AG04449 (cell line): ENCODE measurements around the gene PLEKHA4.
"Not testable (repeated sequence)": the region's sequence is repeated elsewhere in the genome, so short reads cannot be mapped to it uniquely, and the experiment has no call there.

Experiments
- CTCF ChIA-PET: fragments of 350-600 bp; formaldehyde crosslinking; extraction: SDS; loops from one replicate; lab custom pipeline; 2021; ENCODE audit warnings: antibody characterized with exemption; lab: Yijun Ruan, JAX
- POLR2A ChIA-PET: fragments of 400-600, 350-600 bp; formaldehyde crosslinking; extraction: SDS; loops from one replicate; lab custom pipeline; 2020; ENCODE audit warnings: antibody characterized with exemption, inconsistent platforms; lab: Yijun Ruan, JAX
- DNase-seq: peaks from one replicate; pipeline ENCODE4 v3.0.0-alpha.2; 2010; ENCODE audit warnings: low read depth, low spot score
- H3K4me3 ChIP-seq: 2 replicates; pipeline ENCODE4 v1.5.1; 2011; ENCODE audit warnings: low read depth, mild to moderate bottlenecking, control low read depth, low read length
- TF ChIP-seq, protein P1 (sequence below): IDR thresholded peaks from one replicate; pipeline ENCODE4 v1.5.1; 2011; ENCODE audit warnings: mild to moderate bottlenecking, moderate library complexity, low read length, control low read depth, inconsistent platforms; ENCODE audit not compliant: insufficient read depth; ENCODE audit errors: missing control alignments

The PLEKHA4 gene

DNA sequence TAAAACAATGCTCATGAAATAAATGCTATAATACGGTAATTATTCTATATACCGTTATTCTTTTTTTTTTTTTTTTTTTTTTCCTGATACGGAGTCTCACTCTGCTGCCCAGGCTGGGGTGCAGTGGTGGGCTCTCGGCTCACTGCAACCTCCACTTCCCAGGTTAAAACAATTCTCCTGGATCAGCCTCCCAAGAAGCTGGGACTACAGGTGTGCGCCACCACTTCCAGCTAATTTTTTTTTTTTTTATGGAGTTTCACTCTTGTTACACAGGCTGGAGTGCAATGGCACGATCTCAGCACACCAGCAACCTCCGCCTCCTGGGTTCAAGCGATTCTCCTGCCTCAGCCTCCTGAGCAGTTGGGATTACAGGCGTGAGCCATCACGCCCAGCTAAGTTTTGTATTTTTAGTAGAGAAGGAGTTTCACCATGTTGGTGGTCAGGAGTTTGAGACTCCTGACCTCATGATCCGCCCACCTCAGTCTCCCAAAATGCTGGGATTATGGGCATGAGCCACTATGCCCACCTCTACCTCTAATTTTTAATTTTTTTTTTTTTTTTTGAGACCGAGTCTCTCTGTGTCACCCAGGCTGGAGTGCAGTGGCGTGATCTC lies 10.7 kb upstream of the PLEKHA4 start:
- CTCF ChIA-PET = interaction anchor here (1.1 to 4.3 kb wide), 2 partner anchors 91 to 94 kb away, joined by 3 to 24 read pairs; no protein-coding TSS in a partner anchor
- TF ChIP-seq, protein P1, sequence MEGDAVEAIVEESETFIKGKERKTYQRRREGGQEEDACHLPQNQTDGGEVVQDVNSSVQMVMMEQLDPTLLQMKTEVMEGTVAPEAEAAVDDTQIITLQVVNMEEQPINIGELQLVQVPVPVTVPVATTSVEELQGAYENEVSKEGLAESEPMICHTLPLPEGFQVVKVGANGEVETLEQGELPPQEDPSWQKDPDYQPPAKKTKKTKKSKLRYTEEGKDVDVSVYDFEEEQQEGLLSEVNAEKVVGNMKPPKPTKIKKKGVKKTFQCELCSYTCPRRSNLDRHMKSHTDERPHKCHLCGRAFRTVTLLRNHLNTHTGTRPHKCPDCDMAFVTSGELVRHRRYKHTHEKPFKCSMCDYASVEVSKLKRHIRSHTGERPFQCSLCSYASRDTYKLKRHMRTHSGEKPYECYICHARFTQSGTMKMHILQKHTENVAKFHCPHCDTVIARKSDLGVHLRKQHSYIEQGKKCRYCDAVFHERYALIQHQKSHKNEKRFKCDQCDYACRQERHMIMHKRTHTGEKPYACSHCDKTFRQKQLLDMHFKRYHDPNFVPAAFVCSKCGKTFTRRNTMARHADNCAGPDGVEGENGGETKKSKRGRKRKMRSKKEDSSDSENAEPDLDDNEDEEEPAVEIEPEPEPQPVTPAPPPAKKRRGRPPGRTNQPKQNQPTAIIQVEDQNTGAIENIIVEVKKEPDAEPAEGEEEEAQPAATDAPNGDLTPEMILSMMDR = no peak
- no peak for DNase-seq
- H3K4me3 ChIP-seq = no peak overlapping the region
- POLR2A ChIA-PET = interaction anchor here (0.7 to 8.1 kb wide), 8 partner anchors 21 to 228 kb away, joined by 3 to 119 read pairs (median 6); partner anchors contain the start of genes BAX, FTL and NUCB1

DNA sequence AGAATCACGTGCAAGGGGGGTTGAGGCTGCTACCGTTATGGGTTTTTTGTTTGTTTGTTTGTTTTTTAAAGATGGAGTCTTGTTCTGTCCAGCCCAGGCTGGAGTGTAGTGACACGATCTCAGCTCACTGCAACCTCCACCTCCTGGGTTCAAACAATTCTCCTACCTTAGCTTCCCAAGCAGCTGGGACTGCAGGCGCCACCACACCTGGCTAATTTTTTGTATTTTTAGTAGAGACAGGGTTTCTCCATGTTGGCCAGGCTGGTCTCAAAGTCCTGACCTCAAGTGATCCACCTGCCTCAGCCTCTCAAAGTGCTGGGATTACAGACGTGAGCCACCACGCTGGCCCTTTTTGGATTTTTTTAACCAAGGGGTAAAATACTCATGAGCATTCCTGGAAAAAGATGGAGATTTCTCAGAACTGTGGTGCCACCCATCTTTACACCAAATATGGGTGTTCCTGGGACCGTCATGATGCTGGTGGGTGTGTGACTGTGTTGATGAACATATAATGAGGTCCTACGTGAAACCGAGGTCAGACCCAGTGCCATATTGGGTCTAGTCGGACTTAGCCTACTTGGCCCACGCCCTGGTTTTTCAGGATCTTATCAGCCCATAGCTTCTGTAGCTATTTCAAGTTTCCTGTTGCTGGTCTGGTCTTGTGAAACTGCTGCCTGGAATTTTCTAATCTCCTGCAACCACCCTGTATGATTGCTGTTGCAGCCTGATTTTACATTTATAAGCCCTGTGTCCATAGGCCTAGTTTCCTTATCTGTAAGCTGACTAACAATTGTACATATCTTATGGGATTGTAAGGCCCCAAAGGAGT lies 10.0 kb upstream of the PLEKHA4 start:
- DNase-seq = no peak
- CTCF ChIA-PET = interaction anchor here (1.1 to 4.3 kb wide), 2 partner anchors 92 to 95 kb away, joined by 3 to 24 read pairs; no protein-coding TSS in a partner anchor
- POLR2A ChIA-PET = interaction anchor here (0.7 to 8.1 kb wide), 7 partner anchors 46 to 797 kb away, joined by 3 to 119 read pairs (median 7); partner anchors contain the start of genes BAX and FTL
- TF ChIP-seq, protein P1 = no peak
- H3K4me3 ChIP-seq = no peak overlapping the region

DNA sequence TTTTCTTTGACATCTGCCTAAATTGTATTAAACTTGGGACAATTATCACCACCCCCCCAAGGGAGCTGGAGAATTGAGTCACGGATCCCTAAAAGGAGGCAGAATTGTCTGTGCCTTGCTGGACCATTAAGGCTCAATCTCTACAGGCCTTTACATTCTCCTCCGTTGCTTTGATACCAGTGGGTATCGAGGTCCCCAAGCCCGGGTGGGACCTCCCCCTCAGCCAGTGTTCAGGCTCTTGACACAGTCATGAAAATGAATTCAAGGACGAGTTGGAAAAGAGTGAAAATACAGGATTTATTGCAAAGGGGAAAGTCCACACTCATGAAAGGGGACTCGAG lies 9.4 kb upstream of the PLEKHA4 start:
- POLR2A ChIA-PET = interaction anchor here (0.7 to 8.1 kb wide), 3 partner anchors 86 to 797 kb away, joined by 7 to 119 read pairs (median 8); partner anchors contain the start of gene FTL
- TF ChIP-seq, protein P1 = no peak
- DNase-seq = no peak
- CTCF ChIA-PET = interaction anchor here (4.3 kb wide), 1 partner anchor 93 kb away, joined by 24 read pairs; no protein-coding TSS in a partner anchor
- H3K4me3 ChIP-seq = no peak overlapping the region

DNA sequence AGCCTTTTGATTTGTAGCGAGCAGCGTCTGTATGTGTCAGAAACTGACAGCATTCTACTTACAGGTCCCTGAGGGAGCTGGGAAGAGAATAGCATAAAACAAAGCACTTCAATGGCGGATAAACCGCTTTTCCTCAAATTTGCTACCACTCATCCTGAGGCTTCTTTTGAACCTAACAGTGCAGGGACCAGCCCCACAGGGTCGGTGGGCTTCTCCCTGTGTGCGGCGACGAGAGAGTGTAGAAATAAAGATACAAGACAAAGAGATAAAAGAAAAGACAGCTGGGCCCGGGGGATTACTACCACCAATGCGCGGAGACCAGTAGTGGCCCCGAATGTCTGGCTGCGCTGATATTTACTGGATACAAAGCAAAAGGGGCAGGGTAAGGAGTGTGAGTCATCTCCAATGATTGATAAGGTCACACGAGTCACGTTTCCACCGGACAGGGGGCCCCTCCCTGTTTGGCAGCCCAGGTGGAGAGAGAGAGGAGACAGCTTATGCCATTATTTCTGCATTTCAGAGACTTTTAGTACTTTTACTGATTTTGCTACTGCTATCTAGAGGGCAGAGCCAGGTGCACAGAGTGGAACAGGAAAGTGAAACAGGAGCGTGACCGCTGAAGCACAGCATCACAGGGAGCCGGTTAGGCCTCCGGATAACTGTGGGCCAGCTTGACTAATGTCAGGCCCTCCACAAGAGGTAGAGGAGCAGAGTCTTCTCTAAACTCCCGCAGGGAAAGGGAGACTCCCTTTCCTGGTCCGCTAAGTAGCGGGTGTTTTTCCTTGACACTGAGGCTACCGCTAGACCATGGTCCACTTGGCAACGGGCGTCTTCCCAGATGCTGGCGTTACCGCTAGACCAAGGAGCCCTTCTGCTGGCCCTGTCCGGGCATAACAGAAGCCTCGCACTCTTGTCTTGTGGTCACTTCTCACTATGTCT lies 7.9 kb upstream of the PLEKHA4 start:
- not testable (repeated sequence) for DNase-seq
- H3K4me3 ChIP-seq = peak overlapping the region; percentile 100
- CTCF ChIA-PET = interaction anchor here (0.6 to 2.1 kb wide), 2 partner anchors 94 to 616 kb away, joined by 3 to 9 read pairs; no protein-coding TSS in a partner anchor
- POLR2A ChIA-PET = interaction anchor here (0.6 to 8.1 kb wide), 5 partner anchors 24 to 92 kb away, joined by 3 to 119 read pairs (median 14); partner anchors contain the start of genes BAX, FTL and NUCB1

DNA sequence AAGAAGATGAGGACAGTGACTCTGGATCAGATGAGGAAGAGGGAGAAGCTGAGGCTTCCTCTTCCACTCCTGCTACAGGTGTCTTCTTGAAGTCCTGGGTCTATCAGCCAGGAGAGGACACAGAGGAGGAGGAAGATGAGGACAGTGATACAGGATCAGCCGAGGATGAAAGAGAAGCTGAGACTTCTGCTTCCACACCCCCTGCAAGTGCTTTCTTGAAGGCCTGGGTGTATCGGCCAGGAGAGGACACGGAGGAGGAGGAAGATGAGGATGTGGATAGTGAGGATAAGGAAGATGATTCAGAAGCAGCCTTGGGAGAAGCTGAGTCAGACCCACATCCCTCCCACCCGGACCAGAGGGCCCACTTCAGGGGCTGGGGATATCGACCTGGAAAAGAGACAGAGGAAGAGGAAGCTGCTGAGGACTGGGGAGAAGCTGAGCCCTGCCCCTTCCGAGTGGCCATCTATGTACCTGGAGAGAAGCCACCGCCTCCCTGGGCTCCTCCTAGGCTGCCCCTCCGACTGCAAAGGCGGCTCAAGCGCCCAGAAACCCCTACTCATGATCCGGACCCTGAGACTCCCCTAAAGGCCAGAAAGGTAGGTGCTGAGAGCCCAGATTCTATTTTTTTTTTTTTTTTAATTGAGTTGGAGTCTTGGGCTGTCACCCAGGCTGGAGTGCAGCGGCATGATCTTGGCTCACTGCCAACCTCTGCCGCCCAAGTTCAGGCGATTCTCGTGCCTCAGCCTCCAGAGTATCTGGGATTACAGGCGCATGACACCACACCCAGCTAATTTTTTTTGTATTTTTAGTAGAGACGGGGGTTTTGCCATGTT lies 6.1 kb upstream of the PLEKHA4 start:
- TF ChIP-seq, protein P1 = no peak
- no peak for DNase-seq

More for the DNA sequence above, 6.1 kb upstream of the PLEKHA4 start:
- ChIA-PET CTCF (interaction anchor here (0.6 to 2.4 kb wide), 7 partner anchors 31 to 119 kb away, joined by 3 to 8 read pairs (median 4); partner anchors contain the start of genes GYS1 and RUVBL2), POLR2A (interaction anchor here (0.9 to 8.1 kb wide), 15 partner anchors 18 to 154 kb away, joined by 3 to 119 read pairs (median 5); partner anchors contain the start of genes BAX, FTL, NUCB1 and RUVBL2)
- peak overlapping the region; percentile 100 for H3K4me3 ChIP-seq
